GM19043 (cell line): ENCODE measurements around the gene MPG.

ENCODE experiments used
- ATAC-seq: cut with Tn5 transposase; IDR thresholded peaks from one replicate; pipeline ENCODE4 v1.9.1; 2021; ENCODE audit warnings: low read depth; ENCODE audit not compliant: unreplicated experiment

MPG gene

DNA sequence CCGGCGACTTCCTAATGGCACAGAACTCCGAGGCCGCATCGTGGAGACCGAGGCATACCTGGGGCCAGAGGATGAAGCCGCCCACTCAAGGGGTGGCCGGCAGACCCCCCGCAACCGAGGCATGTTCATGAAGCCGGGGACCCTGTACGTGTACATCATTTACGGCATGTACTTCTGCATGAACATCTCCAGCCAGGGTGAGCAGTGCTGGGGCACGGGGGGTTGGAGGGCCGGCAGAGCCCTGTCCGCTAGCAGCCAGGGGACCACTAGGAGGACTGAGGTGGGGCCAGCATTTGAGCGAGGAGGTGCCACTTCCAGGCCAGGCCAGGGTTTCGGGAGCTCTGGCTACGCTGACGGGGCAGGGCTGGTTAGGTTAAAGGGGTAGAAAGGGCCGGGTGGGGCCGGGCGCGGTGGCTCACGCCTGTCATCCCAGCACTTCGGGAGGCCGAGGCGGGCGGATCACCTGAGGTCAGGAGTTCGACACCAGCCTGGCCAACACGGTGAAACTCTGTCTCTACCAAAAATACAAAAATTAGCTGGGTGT lies 5.1 kb downstream of the MPG start:
- ATAC-seq: no peak

GRCh38 chr16:83781-84615 lies 6.0 kb downstream of the MPG start:
- no peak for ATAC-seq

DNA sequence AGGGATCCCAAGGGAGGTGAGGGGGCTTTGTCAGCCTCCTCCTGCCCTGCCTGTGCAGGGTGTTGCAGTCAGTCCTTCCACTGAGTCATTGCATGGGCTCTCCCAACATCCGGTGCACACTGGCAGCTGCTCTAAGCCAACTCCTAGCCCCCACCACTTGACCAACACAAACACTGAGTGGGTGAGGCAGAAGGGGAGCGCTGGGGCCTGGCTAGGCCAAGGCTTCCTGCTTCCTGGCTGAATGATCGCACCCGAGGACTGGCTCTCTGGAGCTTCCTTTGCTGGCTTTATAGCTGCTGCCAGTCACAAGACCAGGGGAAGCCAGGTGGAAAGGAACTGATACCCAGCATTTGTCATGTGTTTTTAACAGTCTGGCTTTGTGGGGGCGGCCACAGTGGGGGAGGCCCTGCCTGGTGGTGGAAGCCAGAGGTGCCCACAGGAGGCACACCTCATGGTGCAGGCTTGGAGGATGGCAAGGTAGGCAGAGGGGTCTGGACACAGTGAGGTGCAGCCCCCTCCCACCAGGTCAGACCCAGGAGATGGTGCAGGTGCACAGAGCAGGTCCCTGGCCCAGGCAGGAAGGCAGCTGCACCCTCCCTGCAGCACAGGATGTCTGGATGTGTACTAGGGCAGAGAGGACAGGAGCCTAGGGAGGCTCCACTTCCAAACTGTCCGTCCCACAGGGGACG lies 6.8 kb downstream of the MPG start:
- peak; percentile 68 for ATAC-seq

- no peak for ATAC-seq
Measured at GRCh38 chr16:85407-85782, 7.4 kb downstream of the MPG start.

DNA sequence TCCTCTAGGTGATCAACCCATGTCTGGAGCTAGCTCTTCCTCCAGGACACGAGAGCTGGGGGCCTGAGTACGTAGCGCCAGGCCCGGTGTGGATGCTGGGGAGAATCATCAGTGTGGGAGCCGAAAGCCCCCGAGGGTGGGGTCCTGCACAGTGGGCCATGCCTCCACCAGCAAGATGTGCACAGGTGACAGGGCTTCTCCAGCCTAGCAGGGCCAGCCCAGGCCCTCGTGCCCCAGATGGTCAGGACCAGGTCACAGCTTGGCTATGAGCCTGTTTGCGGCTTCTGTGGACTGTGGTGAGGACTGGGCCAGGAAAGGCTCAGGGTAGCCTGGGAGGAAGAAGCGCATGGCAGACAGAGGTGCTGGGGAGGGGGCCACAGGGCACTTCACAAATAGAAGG lies 7.8 kb downstream of the MPG start:
- no peak for ATAC-seq

DNA sequence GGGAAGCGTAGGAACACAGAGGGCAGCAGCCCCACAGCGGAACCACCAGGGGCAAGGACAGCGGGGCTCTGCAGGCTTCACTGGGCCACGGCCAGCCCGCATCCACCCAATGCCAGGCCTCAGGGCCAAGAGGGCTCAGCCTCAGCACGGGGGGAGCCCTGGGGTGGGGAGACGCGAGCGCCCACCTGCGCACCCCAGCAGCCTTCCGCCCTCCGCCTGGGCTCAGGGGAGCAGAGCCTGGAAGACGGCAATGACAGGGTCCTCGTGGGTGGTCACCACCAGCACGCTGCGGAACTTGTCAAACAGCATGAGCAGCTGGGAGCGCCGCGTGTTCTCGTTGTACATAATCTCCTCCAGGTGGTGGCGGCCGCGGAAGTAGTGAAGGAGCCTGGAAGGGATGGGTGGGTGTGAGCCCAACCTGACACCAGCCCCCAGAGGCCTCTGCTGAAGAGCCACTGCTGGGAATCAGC lies 8.5 kb downstream of the MPG start:
- ATAC-seq: no peak

GRCh38 chr16:88613-89012 lies 10.6 kb downstream of the MPG start:
- no peak for ATAC-seq

DNA sequence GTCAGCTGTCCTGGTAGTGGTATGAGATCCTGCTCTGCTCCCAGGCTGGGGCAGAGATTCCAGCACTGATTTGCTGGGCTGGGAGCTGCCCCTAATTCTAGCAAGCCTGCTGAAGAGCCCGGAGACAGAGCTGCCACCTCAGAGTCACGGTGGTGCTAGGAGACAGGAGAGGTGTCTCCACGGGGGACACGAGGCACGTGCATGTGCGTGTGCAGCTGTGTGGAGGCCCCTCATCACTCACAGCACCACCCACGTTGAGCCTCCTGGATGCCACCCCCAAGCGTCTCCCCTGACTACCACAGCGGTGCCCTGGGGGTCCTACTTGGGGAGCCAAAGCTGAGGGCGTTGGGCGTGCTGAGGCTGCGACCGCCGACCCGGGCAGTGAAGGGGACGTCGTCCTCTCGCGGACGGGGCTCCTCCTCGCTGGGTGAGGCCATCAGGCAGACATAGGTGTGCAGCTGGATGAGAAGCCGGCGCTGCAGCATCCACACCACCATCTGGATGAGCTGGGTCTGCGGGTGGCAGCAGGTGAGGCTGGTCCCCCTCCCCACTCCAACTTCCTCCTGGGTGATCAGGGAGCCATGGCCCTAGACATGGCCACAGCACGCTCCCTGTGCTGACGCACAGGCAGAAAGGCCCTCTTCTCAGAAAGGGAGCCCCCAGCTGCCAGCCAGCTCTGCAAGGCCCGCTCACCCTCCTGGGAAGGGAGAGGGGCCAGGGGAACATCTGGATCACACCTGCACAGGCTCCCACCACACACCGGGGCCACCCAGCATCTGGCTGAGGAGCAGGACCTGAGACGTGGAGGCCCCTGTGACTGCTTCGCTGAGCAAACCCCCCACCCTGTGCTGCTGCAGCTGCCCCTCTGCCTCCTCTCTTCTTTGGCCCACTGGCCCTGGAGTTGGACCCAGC lies 11.6 kb downstream of the MPG start:
- ATAC-seq: no peak

DNA sequence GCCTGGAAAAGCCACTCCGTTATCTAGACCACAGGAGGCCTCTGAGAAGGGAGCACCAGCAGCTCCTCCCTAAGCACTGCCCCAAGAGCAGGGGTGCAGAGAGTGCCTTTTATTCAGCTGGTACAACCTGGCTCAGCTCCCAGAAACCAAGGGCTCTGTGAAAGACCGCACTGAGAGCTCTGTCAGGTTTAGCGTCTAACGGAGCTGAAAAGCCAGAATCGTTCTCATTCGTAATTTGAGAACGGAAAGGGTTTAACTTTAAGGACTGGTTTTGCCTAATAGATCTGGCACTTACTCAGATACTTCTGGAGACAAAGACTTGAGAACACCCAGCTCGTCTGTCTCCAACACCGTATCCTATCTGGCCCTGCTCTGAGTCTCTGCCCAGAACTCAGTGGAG lies 13.5 kb downstream of the MPG start:
- no peak for ATAC-seq

GRCh38 chr16:92431-93339 lies 14.7 kb downstream of the MPG start:
- no peak for ATAC-seq

DNA sequence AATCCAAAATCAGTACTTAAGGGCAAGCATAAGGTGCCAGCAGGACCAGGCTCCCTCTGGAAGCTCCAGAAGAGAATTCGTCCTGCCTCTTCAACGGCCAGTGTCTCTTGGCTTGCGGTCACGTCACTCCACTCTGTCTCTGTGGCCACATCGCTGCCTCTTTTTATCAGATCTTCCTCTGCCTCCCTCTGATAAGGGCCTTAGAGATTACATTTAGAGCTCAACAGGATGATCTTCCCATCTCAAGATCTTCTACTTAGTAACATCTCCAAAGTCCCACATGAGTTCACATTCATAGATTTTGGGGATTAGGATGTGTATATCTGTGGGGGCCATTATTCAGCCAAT lies 16.9 kb downstream of the MPG start:
- ATAC-seq: no peak

GRCh38 chr16:96935-97381 lies 18.9 kb downstream of the MPG start:
- ATAC-seq: peak; percentile 74

DNA sequence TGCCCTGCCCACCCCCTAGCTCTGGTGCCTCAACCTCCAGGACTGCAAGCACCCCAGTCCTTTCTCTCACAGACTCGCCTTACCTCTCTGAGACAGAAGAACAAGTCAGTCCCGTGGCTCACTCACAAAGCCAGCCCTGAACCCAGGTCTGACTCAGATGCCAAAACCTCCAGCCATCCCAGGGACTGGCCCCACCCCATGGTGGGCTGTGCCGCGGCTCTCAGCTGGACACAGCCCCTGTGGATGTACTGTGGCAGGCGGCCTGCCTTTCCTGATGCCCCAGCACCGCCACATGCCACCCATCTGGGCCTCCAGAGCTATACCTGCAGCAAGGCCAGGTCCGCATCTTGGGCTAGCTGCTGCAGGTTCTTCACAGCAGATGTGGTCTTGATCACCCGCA lies 19.8 kb downstream of the MPG start:
- ATAC-seq: no peak

DNA sequence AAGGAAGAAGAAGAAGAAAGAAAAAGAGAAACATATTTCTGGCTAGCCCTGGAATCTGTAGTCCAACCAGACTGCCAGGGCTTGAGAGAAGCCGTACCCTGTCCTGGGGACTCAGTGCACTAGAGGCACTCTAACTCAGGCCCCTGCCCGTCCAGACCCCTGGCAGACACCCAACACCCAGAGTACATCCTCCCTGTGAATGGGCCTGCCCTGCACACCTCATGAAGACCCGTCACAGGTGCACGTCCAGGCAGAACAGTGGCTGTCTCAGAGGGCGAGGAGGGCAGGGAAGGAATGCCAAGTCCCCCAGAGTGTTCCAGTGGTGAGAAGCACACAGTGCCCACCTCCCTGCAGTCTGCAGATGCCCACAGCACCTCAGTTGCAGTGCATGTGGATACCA lies 23.0 kb downstream of the MPG start:
- ATAC-seq: no peak

DNA sequence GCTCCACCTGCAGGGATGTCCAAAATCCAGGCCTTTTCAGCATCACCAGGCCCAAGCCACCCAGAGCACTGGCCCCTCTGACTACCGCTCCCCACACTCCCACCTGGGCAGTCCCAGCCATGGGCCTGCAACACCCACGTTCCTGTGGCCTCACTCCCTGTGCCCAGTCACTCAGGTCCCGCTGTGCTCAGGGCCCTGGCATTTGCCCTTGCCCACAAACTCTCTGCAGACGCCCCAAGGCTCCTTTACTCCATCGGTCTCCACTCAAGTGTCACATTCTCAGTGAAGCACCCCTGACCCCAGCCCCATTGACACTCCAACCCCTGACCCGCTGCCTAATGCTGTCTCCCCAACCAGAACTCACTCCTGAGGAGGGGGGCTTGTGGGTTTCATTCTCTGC lies 23.6 kb downstream of the MPG start:
- no peak for ATAC-seq

GRCh38 chr16:102060-102855 lies 24.2 kb downstream of the MPG start:
- ATAC-seq: no peak

- no peak for ATAC-seq
Measured at GRCh38 chr16:104355-104754, 26.3 kb downstream of the MPG start.

DNA sequence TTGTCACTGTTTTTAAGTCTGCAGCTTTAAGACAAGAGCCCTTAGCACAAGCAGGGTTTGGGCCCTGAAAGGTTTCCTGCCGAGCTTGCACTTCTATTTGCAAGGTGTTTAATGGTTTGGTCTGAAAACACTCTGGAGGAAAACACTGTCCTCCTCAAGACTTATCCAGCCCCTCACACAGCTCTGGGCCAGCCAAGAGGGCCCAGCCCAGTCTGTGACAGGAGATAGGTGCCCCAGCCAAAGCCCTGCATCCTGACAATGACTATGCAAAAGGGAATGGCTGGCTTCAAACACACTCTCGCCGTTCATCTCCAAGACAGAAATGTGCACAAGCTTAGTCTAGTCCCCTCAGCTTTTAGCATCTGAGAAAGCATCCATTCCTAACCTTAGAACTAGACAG lies 26.9 kb downstream of the MPG start:
- no peak for ATAC-seq

DNA sequence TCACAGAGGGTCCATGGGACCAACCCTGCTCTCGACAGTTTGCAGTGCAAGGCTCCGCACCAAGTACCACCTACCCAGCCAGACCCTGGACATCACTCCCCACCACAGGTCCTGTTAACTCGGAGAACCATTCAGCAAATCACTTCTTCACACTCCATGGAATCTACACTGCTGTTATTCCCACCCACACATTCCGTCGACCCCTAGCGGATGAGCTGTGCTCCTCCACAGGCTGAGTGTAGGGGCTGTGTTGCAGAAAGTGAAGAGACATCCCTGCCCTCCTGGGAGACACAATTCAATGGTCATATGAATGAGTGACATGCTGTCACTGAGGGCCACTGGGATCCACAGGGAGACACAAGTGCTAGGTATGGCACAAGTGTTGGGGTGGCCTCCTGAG lies 27.5 kb downstream of the MPG start:
- no peak for ATAC-seq
